NCI-H510A (cell line): ENCODE results near the gene MVK.

Experiments used
- DNase-seq: peaks from one replicate; lab custom pipeline; 2025; lab: John Stamatoyannopoulos, UW

Gene MVK

GRCh38 chr12:109631751-109632150 is 58.2 kb downstream of the MVK start:
- no peak for DNase-seq

- no peak for DNase-seq
These were observed 58.7 kb downstream of the MVK start for GRCh38 chr12:109632342-109632741.

- DNase-seq, result no peak
These were observed 62.1 kb downstream of the MVK start for GRCh38 chr12:109635717-109636116.

GRCh38 chr12:109637348-109637747 is 63.8 kb downstream of the MVK start:
- no peak for DNase-seq

- DNase-seq, result no peak
These were observed 64.4 kb downstream of the MVK start for GRCh38 chr12:109637996-109638395.

- DNase-seq, result no peak
These were observed 65.1 kb downstream of the MVK start for GRCh38 chr12:109638735-109639134.

- no peak for DNase-seq
These were observed 65.7 kb downstream of the MVK start for GRCh38 chr12:109639151-109639872.

- no peak for DNase-seq
These were observed 67.4 kb downstream of the MVK start for GRCh38 chr12:109640961-109641360.

GRCh38 chr12:109641422-109641821 is 67.8 kb downstream of the MVK start:
- no peak for DNase-seq

GRCh38 chr12:109642506-109643132 is 69.0 kb downstream of the MVK start:
- no peak for DNase-seq

GRCh38 chr12:109645194-109645593 is 71.6 kb downstream of the MVK start:
- no peak for DNase-seq

GRCh38 chr12:109645708-109646107 is 72.1 kb downstream of the MVK start:
- no peak for DNase-seq
